Transverse colon (tissue), 4 donors: Measurements from ENCODE around the gene ZNF232.
"Not testable (repeated sequence)": the region's sequence is repeated elsewhere in the genome, so short reads cannot be mapped to it uniquely, and the experiment has no call there.

Source experiments
- CTCF ChIP-seq, 5 experiments: fragments of 200-600 bp in 3 of 5; fragments of 450-650 bp in 2 of 5; sonication (generic) in 3 of 5; IDR thresholded peaks; 1 replicate in 2 of 5; 2 replicates in 3 of 5; pipeline ENCODE4 v1.5.1; 2016 to 2017; ENCODE audit warnings: antibody characterized with exemption in 5 of 5, inconsistent platforms in 3 of 5, mild to moderate bottlenecking in 2 of 5, moderate library complexity in 1 of 5
- EP300 ChIP-seq: sonication (generic); formaldehyde crosslinking; IDR thresholded peaks from one replicate; pipeline ENCODE4 v1.6.1; 2017; ENCODE audit warnings: antibody characterized with exemption, low read depth
- POLR2A ChIP-seq: fragments of 450-650 bp; IDR thresholded peaks from one replicate; pipeline ENCODE4 v1.6.1; 2016; ENCODE audit warnings: antibody characterized with exemption, mild to moderate bottlenecking, moderate library complexity
- POLR2AphosphoS5 ChIP-seq, 3 donors: sonication (generic); formaldehyde crosslinking; IDR thresholded peaks; one replicate each; pipeline ENCODE4 v1.6.1; 2016; ENCODE audit warnings: antibody characterized with exemption in 3 of 3

DNA sequence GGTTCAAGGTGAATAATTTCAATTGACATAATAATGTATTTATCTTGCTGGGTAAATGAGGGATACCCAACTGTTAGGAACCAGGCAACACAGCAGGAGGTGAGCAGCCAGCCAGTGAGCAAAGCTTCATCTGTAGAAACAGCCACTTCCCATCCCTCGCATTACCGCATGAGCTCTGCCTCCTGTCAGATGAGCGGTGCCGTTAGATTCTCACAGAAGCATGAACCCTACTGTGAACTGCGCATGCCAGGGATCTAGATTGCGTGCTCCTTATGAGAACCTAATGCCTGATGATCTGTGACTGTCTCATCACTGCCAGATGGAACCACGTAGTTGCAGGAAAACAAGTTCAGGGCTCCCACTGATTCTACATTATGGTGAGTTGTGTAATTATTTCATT lies 13.2 kb upstream of the ZNF232 start:
- TF ChIP-seq CTCF (IDR thresholded peaks at IDR 0.05); POLR2A; EP300; POLR2AphosphoS5 (IDR thresholded peaks at IDR 0.05): not testable (repeated sequence)
